ENCODE measurements around the gene C6orf120. TPM values are rescaled to one million over a fixed set of nuclear protein-coding genes. Genes with fewer than 3 reads are reported as not detected.

C6orf120 gene
- polyA plus RNA-seq, 1 donor (not counting 4 experiments of a cell fraction or from before 2014, with no cell fraction given): 18.1 TPM

DNA sequence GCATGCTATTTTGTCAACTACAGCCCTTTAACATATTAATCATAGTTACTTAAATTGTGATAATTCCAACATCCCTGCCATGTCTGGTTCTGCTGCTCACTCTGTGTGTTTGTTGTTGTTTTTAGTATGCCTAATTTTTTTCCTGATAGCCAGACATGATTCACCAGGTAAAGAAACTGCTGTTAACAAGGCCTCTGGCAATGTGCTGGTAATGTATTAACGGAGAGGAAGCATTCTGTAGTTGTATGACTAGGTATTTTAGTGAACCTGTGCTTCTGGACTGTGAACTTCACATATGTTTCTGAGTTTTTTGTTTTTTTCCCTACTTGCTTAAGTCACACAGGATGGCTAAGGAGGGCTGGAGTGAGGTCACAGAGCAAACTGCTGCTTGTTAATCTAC is 44.6 kb downstream of the C6orf120 start:
- dilution Hi-C loops (cut with MboI; ENCODE audit: extremely low pct_ligation_motif_present, low sequenced_read_pairs): no loop called here
- Histone ChIP-seq H3K4me3 (ENCODE audit: control insufficient read depth in 2 of 3, extremely low read depth in 1 of 3, insufficient read depth in 2 of 3, low read depth in 1 of 3, low read length in 3 of 3) (no peak overlapping the region), H3K27me3 (ENCODE audit: control insufficient read depth, extremely low read depth, insufficient read depth, low read length) (no peaks in the 10 kb centered on the region), H3K27ac (ENCODE audit: control insufficient read depth, insufficient read depth, low read length) (no peak overlapping the region), H2AFZ (ENCODE audit: control insufficient read depth, low read length) (no peak overlapping the region), H3K9me3 (ENCODE audit: control insufficient read depth, low read depth, low read length) (no peaks in the 10 kb centered on the region), H3K9me1 (ENCODE audit: control insufficient read depth, extremely low read depth, insufficient read depth, low read length) (no peaks in the 10 kb centered on the region), H3K4me1 (ENCODE audit: control insufficient read depth, extremely low read depth, insufficient read depth, low read length) (peaks cover 6% of the 10 kb centered on the region), H4K20me1 (ENCODE audit: control insufficient read depth, extremely low read depth, insufficient read depth, low read length) (no peaks in the 10 kb centered on the region), H3K36me3 (ENCODE audit: control insufficient read depth in 2 of 2, extremely low read depth in 1 of 2, insufficient read depth in 2 of 2, low read length in 2 of 2) (no peaks in the 10 kb centered on the region), H3K9ac (ENCODE audit: control insufficient read depth, extremely low read depth, insufficient read depth, low read length) (no peak overlapping the region), H3K79me2 (ENCODE audit: control insufficient read depth, insufficient read depth, low read length) (peaks cover 15% of the 10 kb centered on the region), H3K4me2 (ENCODE audit: control insufficient read depth, extremely low read depth, insufficient read depth, low read depth, low read length) (no peak overlapping the region)
- no peak for TF ChIP-seq EZH2 (IDR thresholded peaks at IDR 0.05; ENCODE audit: low read length)
- TF ChIP-seq, protein P1, sequence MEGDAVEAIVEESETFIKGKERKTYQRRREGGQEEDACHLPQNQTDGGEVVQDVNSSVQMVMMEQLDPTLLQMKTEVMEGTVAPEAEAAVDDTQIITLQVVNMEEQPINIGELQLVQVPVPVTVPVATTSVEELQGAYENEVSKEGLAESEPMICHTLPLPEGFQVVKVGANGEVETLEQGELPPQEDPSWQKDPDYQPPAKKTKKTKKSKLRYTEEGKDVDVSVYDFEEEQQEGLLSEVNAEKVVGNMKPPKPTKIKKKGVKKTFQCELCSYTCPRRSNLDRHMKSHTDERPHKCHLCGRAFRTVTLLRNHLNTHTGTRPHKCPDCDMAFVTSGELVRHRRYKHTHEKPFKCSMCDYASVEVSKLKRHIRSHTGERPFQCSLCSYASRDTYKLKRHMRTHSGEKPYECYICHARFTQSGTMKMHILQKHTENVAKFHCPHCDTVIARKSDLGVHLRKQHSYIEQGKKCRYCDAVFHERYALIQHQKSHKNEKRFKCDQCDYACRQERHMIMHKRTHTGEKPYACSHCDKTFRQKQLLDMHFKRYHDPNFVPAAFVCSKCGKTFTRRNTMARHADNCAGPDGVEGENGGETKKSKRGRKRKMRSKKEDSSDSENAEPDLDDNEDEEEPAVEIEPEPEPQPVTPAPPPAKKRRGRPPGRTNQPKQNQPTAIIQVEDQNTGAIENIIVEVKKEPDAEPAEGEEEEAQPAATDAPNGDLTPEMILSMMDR (optimal IDR thresholded peaks at IDR 0.05 in 1 of 3, IDR thresholded peaks at IDR 0.05 in 1 of 3, conservative IDR thresholded peaks at IDR 0.05 in 1 of 3; ENCODE audit: extremely low read depth in 1 of 3, insufficient read depth in 2 of 3, low read length in 3 of 3): no peak
- DNase-seq (ENCODE audit: low read depth, low spot score): no peak
- peak; percentile 67 for FAIRE-seq

DNA sequence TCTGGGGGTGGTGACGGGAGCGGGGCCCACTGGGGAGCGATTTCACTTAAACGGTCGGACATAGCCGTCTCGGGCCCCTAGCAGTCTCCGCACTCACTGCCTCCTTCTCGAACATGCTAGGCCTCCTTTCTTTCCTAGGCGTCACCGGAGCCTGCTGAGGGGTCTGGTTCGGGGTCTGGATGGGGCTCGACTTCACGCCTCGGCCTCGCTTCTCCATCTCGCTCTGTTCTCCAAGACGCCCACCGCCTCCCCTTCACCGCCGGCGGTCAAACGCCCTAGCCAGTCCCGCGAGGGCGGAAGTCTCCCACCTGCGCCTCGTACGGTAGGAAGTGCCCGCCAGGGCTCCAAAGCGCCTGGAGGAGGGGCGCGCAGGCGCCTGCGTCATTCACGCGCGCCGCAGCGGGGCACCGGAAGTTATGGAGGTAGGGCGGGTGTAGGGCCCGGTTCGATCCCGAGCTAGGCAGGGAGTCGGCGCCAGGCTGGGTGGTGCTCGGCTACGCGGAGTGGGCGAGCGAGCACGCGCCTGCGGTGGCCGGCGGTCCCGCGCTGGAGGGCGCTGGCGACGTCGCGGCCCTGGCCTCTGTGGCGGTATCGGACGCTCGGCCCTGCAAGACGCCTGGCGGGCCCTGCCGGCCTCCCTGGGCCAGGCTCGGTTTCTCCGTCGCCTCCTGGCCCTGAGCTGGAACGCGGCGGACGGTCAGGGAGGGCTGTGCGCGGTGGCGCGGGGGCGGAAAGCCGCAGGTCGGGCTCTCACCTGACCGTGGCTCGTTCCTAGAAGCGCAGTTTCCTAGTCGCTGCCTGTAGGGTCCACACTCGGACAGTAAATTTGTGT is 49.5 kb downstream of the C6orf120 start, which contains the start of the genes DYNLT2 and ERMARD:
TSS of gene DYNLT2 (minus strand) at position 331 of the 832 bp plus-strand sequence. CDS start at position 217, 114 bp downstream.
TSS of gene ERMARD (plus strand) at position 381 of the 832 bp plus-strand sequence. CDS start at position 417, 36 bp downstream.
- Histone ChIP-seq H3K9me1 (ENCODE audit: control insufficient read depth, extremely low read depth, insufficient read depth, low read length) (no peaks in the 10 kb centered on the region), H3K27me3 (ENCODE audit: control insufficient read depth, extremely low read depth, insufficient read depth, low read length) (no peaks in the 10 kb centered on the region), H3K9ac (ENCODE audit: control insufficient read depth, extremely low read depth, insufficient read depth, low read length) (peak within 1 kb of the TSS; percentile 94), H2AFZ (ENCODE audit: control insufficient read depth, low read length) (peak within 1 kb of the TSS; percentile 88), H3K79me2 (ENCODE audit: control insufficient read depth, insufficient read depth, low read length) (peaks cover 21% of the 10 kb centered on the region), H3K36me3 (ENCODE audit: control insufficient read depth in 2 of 2, extremely low read depth in 1 of 2, insufficient read depth in 2 of 2, low read length in 2 of 2) (no peaks in the 10 kb centered on the region), H3K4me3 (ENCODE audit: control insufficient read depth in 2 of 3, extremely low read depth in 1 of 3, insufficient read depth in 2 of 3, low read depth in 1 of 3, low read length in 3 of 3) (peak within 1 kb of the TSS; percentile 53 to 88 (median 88)), H3K4me1 (ENCODE audit: control insufficient read depth, extremely low read depth, insufficient read depth, low read length) (peaks cover 16% of the 10 kb centered on the region), H3K4me2 (ENCODE audit: control insufficient read depth, extremely low read depth, insufficient read depth, low read depth, low read length) (peak within 1 kb of the TSS; percentile 86), H4K20me1 (ENCODE audit: control insufficient read depth, extremely low read depth, insufficient read depth, low read length) (no peaks in the 10 kb centered on the region), H3K27ac (ENCODE audit: control insufficient read depth, insufficient read depth, low read length) (peak within 1 kb of the TSS; percentile 90), H3K9me3 (ENCODE audit: control insufficient read depth, low read depth, low read length) (no peaks in the 10 kb centered on the region)
- FAIRE-seq (no peak), DNase-seq (ENCODE audit: low read depth, low spot score) (peak; percentile 38)
- no peak for TF ChIP-seq EZH2 (IDR thresholded peaks at IDR 0.05; ENCODE audit: low read length)
- TF ChIP-seq, protein P1 (optimal IDR thresholded peaks at IDR 0.05 in 1 of 3, IDR thresholded peaks at IDR 0.05 in 1 of 3, conservative IDR thresholded peaks at IDR 0.05 in 1 of 3; ENCODE audit: extremely low read depth in 1 of 3, insufficient read depth in 2 of 3, low read length in 3 of 3): peak in 1 of 3 experiments; percentile 26
- dilution Hi-C loops (cut with MboI; ENCODE audit: extremely low pct_ligation_motif_present, low sequenced_read_pairs): no loop called here
